K562 (cell line): Measurements from ENCODE around the gene BACH1. TPM values are rescaled to one million over a fixed set of nuclear protein-coding genes. Genes with fewer than 3 reads are reported as not detected.

Experiments used
- ADNP ChIP-seq: fragments of 200-800 bp; sonication (Bioruptor generic); IDR thresholded peaks from 2 replicates; pipeline ENCODE4 v1.6.1; 2016; ENCODE audit warnings: missing genetic modification characterization, missing compliant biosample characterization
- ATF1 ChIP-seq, 2 experiments: fragments of 450-650 bp in 1 of 2; IDR thresholded peaks; 2 replicates each; pipeline ENCODE4 v1.6.1; 2016; ENCODE audit warnings: missing compliant biosample characterization in 1 of 2, missing genetic modification characterization in 1 of 2
- BRD9 ChIP-seq: fragments of 450-650 bp; IDR thresholded peaks from 2 replicates; pipeline ENCODE4 v1.6.1; 2018; ENCODE audit warnings: low read depth; ENCODE audit not compliant: partially characterized antibody
- FOXJ2 ChIP-seq: fragments of 200-800 bp; sonication (Bioruptor generic); IDR thresholded peaks from 2 replicates; pipeline ENCODE4 v1.6.1; 2016; ENCODE audit warnings: missing genetic modification characterization, missing compliant biosample characterization
- FOXK2 ChIP-seq, 2 experiments: fragments of 450-650 bp; IDR thresholded peaks in 1 of 2; conservative IDR thresholded peaks in 1 of 2; 2 replicates each; pipeline ENCODE4 v1.6.1; 2016; ENCODE audit warnings: low read depth in 2 of 2, mild to moderate bottlenecking in 1 of 2
- KLF10 ChIP-seq: fragments of 250-450 bp; sonication (Bioruptor Pico); IDR thresholded peaks from 2 replicates; pipeline ENCODE4 v1.6.1; 2021; ENCODE audit warnings: matching md5 sums
- PML ChIP-seq: IDR thresholded peaks from 2 replicates; pipeline ENCODE4 v1.6.1; 2012; ENCODE audit warnings: low read length, inconsistent platforms
- POLR2B ChIP-seq: fragments of 450-650 bp; IDR thresholded peaks from 2 replicates; pipeline ENCODE4 v1.6.1; 2018; ENCODE audit warnings: low read depth; ENCODE audit not compliant: partially characterized antibody
- POLR2H ChIP-seq: IDR thresholded peaks from 2 replicates; pipeline ENCODE4 v1.6.1; 2016; ENCODE audit warnings: missing genetic modification characterization, low read depth, mild to moderate bottlenecking, control low read depth, missing compliant biosample characterization, moderate library complexity
- SMARCC2 ChIP-seq: fragments of 450-650 bp; IDR thresholded peaks from 2 replicates; pipeline ENCODE4 v1.6.1; 2017; ENCODE audit warnings: antibody characterized with exemption, moderate library complexity, mild to moderate bottlenecking, low read depth
- SMARCE1 ChIP-seq: fragments of 450-650 bp; IDR thresholded peaks from 2 replicates; pipeline ENCODE4 v1.7.1; 2016; ENCODE audit warnings: mild to moderate bottlenecking
- SOX6 ChIP-seq: fragments of 450-650 bp; IDR thresholded peaks from 2 replicates; pipeline ENCODE4 v1.6.1; 2014; ENCODE audit warnings: mild to moderate bottlenecking
- ZNF316 ChIP-seq: fragments of 450-650 bp; IDR thresholded peaks from 2 replicates; pipeline ENCODE4 v1.6.1; 2016
- ZNF431 ChIP-seq: sonication (generic); formaldehyde crosslinking; IDR thresholded peaks from 2 replicates; pipeline ENCODE4 v1.8.0; 2022; ENCODE audit warnings: mild to moderate bottlenecking, missing genetic modification reagents
- ZNF668 ChIP-seq: fragments of 250-450 bp; sonication (Bioruptor Pico); IDR thresholded peaks from 2 replicates; pipeline ENCODE4 v1.8.0; 2022; ENCODE audit warnings: mild to moderate bottlenecking, inconsistent platforms
- polyA plus RNA-seq, 8 experiments: library from polyadenylated mRNA; depleted of rRNA in 4 of 8; stranded (reverse) in 5 of 8; unstranded in 3 of 8; fragments of >200 nt; fragmentation: Nextera tagmentation in 2 of 8; fragmentation: Illumina TruSeq in 1 of 8; extraction: Ambion mirVana in 2 of 8; extraction: Trizol in 1 of 8; gene quantifications; 2 replicates each; pipeline versions ENCODE4 v1.2.1 to v1.2.3, GENCODE V29; 2011 to 2014; ENCODE audit warnings: inconsistent platforms in 1 of 8, missing spikeins in 1 of 8
- total RNA-seq, 7 experiments: library from RNA; depleted of rRNA in 6 of 7; stranded (reverse); fragments of >200 nt in 6 of 7; fragmentation: Illumina TruSeq in 2 of 7; extraction: Trizol in 2 of 7; gene quantifications; 2 replicates each; pipeline versions ENCODE4 v1.2.1 to v1.2.3, GENCODE V29; 2011 to 2021; ENCODE audit warnings: low replicate concordance in 1 of 7
- TF ChIP-seq, protein P1 (sequence below), 2 experiments: fragments of 450-650 bp; IDR thresholded peaks; 2 replicates each; pipeline ENCODE4 v1.6.1; 2016
- TF ChIP-seq, protein P2 (sequence below), 2 experiments: fragments of 450-650 bp in 1 of 2; sonication (generic) in 1 of 2; formaldehyde crosslinking in 1 of 2; IDR thresholded peaks in 1 of 2; conservative IDR thresholded peaks in 1 of 2; 2 replicates each; pipeline versions ENCODE4 v1.6.1 to v1.8.1; 2016 to 2023; ENCODE audit warnings: mild to moderate bottlenecking in 2 of 2, moderate library complexity in 2 of 2, inconsistent platforms in 1 of 2, missing genetic modification reagents in 1 of 2
- TF ChIP-seq, protein P3 (sequence below): fragments of 250-450 bp; sonication (Bioruptor Pico); IDR thresholded peaks from 2 replicates; pipeline ENCODE4 v1.8.0; 2021; ENCODE audit warnings: mild to moderate bottlenecking, moderate library complexity
- TF ChIP-seq, protein P4 (sequence below): fragments of 250-450 bp; sonication (Bioruptor Pico); IDR thresholded peaks from 2 replicates; pipeline ENCODE4 v1.4.0; 2020; ENCODE audit warnings: mild to moderate bottlenecking, moderate library complexity

The BACH1 gene
- total and polyA plus RNA-seq, 9 of the 15 experiments (the other 6 are each of a cell fraction or from before 2014, with no cell fraction given) = 10.6 to 58.5 (median 28.6) TPM

DNA sequence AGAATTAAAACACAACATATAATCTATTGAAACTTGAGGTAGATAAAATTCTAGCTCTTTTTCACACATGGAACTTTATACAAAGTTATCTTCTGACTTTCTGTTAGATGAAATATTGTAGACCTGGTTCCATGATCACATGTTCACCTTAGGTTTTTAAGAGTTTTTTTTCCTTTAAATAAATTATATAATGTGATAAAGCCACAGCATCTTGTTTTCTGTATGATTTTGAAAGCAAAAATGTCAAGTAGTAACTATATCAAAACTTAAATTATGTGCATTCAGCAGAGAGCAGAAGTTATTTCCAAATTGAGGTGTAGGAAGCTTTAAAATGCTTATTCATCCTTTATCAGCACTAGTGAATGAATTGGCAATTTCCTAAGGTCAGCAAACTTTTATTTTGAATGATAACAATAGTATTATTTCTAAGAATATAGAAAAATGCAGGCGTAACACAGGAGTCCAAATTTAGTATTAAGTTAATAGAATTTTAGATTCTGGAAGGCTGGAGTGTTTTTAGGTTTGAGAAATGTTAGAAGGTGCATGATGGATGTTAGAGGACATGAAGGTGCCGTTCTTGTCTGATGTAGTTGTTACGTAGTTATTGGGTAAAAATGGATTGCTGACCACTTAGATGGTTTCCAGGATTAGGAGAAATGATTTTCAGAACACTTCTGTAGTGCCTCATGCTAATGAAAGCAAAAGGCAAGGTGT lies 17.5 kb downstream of the BACH1 start (continued):
- TF ChIP-seq, protein P1, sequence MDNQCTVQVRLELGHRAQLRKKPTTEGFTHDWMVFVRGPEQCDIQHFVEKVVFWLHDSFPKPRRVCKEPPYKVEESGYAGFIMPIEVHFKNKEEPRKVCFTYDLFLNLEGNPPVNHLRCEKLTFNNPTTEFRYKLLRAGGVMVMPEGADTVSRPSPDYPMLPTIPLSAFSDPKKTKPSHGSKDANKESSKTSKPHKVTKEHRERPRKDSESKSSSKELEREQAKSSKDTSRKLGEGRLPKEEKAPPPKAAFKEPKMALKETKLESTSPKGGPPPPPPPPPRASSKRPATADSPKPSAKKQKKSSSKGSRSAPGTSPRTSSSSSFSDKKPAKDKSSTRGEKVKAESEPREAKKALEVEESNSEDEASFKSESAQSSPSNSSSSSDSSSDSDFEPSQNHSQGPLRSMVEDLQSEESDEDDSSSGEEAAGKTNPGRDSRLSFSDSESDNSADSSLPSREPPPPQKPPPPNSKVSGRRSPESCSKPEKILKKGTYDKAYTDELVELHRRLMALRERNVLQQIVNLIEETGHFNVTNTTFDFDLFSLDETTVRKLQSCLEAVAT (IDR thresholded peaks at IDR 0.05) = 0 out of 4 replicates have a peak, but pooled peaks of 1 of the 2 experiments have one; percentile 13
- TF ChIP-seq, protein P2, sequence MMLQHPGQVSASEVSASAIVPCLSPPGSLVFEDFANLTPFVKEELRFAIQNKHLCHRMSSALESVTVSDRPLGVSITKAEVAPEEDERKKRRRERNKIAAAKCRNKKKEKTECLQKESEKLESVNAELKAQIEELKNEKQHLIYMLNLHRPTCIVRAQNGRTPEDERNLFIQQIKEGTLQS (IDR thresholded peaks at IDR 0.05) = 0 out of 2 replicates have a peak, but pooled peaks have one; percentile 10
- TF ChIP-seq, protein P2 (CRISPR knock-in tag; conservative IDR thresholded peaks at IDR 0.05) = no peak
- TF ChIP-seq FOXJ2 (tag) (0 out of 2 replicates have a peak, but pooled peaks have one; percentile 25), ZNF316 (peak; percentile 100), ZNF668 (CRISPR knock-in tag) (peak; percentile 72; the same call in 1 of the 2 replicates), SMARCC2 (peak; percentile 92), ADNP (tag) (peak; percentile 55; the same call in 1 of the 2 replicates), SOX6 (peak; percentile 53; the same call in 1 of the 2 replicates), PML (no peak), ATF1 (CRISPR knock-in tag; IDR thresholded peaks at IDR 0.05) (no peak), ATF1 (tag; IDR thresholded peaks at IDR 0.05) (peak; percentile 81), POLR2B (peak; percentile 27), ZNF431 (no peak), BRD9 (peak; percentile 6), KLF10 (CRISPR knock-in tag) (no peak), FOXK2 (conservative IDR thresholded peaks at IDR 0.05 in 1 of 2, IDR thresholded peaks at IDR 0.05 in 1 of 2; ENCODE audit: low read depth in 2 of 2) (peak in 1 of 2 experiments; percentile 28; a peak in 1 of 4 replicates), SMARCE1 (peak; percentile 84), POLR2H (tag) (peak; percentile 61)
- TF ChIP-seq, protein P3, sequence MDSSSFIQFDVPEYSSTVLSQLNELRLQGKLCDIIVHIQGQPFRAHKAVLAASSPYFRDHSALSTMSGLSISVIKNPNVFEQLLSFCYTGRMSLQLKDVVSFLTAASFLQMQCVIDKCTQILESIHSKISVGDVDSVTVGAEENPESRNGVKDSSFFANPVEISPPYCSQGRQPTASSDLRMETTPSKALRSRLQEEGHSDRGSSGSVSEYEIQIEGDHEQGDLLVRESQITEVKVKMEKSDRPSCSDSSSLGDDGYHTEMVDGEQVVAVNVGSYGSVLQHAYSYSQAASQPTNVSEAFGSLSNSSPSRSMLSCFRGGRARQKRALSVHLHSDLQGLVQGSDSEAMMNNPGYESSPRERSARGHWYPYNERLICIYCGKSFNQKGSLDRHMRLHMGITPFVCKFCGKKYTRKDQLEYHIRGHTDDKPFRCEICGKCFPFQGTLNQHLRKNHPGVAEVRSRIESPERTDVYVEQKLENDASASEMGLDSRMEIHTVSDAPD (CRISPR knock-in tag) = no peak
- TF ChIP-seq, protein P4, sequence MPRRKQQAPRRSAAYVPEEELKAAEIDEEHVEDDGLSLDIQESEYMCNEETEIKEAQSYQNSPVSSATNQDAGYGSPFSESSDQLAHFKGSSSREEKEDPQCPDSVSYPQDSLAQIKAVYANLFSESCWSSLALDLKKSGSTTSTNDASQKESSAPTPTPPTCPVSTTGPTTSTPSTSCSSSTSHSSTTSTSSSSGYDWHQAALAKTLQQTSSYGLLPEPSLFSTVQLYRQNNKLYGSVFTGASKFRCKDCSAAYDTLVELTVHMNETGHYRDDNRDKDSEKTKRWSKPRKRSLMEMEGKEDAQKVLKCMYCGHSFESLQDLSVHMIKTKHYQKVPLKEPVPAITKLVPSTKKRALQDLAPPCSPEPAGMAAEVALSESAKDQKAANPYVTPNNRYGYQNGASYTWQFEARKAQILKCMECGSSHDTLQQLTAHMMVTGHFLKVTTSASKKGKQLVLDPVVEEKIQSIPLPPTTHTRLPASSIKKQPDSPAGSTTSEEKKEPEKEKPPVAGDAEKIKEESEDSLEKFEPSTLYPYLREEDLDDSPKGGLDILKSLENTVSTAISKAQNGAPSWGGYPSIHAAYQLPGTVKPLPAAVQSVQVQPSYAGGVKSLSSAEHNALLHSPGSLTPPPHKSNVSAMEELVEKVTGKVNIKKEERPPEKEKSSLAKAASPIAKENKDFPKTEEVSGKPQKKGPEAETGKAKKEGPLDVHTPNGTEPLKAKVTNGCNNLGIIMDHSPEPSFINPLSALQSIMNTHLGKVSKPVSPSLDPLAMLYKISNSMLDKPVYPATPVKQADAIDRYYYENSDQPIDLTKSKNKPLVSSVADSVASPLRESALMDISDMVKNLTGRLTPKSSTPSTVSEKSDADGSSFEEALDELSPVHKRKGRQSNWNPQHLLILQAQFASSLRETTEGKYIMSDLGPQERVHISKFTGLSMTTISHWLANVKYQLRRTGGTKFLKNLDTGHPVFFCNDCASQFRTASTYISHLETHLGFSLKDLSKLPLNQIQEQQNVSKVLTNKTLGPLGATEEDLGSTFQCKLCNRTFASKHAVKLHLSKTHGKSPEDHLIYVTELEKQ (CRISPR knock-in tag) = no peak
